ENCODE measurements around the gene SLC39A11.
"Not testable (repeated sequence)": the region's sequence is repeated elsewhere in the genome, so short reads cannot be mapped to it uniquely, and the experiment has no call there.

SLC39A11 gene

DNA sequence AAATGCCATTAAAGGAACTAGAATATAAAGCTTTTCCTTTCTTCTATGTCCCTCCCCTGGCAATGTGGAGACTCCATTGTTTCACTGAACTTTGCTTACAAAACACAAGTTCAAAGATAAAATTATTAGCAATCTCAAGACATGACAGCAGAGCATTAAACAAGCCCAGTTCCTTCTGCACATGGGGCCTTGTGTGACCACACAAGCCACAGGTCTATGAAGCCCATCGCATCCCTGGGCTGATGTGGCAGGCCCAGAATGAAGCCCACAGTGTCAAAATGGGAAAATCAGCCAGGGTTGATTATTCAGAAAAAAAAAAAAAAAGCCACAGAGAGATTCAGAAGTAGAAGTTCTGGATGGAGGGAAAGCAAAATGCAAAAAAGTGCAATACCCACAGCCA lies 12.9 kb upstream of the SLC39A11 start:
- no peak for DNase-seq

- DNase-seq = no peak
Measured at GRCh38 chr17:73104450-73104849, 12.0 kb upstream of the SLC39A11 start.

DNA sequence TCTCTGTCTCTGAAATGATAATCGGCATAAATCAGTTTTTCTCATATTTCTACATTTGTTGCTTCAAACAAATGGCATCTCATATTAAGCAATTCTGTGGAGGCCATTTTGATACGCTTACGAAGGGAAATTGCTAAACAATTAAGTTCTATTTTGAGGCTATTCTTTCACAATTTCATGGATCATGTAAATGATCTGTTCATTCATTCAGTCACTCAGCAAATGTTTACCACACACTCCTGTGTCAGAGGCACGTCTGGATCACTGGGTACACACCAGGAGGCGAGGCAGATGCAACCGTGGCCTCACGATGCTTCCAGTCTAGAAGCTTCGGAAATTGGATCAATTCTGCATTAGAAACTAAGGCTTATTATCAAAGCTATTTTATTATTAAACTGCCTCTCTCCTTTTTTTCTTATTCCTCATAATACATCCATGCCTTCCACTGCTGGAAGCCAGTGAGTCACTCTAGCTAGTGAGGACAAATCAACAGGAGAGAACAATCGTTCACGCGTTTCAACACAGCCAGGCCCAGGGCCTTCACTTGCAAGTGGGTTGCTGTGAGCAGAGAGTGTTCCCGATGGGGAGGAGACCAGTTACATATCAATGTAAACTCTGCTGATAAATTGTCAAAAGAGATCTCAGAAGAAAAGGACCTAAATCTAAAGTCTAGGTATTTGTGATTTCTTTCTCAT lies 11.3 kb upstream of the SLC39A11 start:
- no peak for DNase-seq

DNA sequence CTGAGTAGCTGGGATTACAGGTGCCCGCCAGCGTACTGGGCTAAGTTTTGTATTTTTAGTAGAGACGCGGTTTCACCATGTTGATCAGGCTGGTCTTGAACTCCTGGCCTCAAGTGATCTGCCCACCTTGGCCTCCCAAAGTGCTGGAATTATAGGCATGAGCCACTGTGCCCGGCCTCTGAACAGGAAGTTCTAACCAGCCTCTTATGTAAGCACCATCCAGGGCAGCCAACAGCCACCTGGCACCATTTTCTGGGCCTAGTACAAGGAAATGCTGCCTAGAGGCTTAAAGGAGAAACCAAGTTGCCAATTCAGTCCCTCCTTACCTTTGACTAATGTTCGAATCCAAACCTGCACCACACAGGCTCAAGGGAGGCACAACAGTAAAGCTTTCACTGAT lies 8.5 kb upstream of the SLC39A11 start:
- no peak for DNase-seq

- no peak for DNase-seq
Measured at GRCh38 chr17:73100363-73100762, 7.9 kb upstream of the SLC39A11 start.

DNA sequence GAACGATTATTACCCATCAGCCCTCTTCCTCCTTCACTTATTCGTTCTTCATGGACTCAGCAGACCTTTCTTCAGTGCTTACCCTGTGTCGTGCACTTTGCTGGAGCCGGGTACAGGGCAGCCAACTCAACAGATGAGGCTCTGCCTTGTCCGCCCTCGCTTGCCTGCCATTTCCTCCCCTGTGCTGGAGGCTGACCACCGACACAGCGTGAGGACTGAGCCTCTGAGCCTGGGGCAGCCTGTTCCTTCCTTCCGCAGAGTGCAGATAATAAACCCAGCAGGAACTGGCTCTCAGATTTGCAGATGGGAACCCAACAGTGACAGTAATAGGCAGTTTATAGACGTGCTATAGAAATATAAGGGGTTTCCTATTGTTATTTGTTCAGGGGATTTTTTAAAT lies 7.0 kb upstream of the SLC39A11 start:
- peak; percentile 76 for DNase-seq

DNA sequence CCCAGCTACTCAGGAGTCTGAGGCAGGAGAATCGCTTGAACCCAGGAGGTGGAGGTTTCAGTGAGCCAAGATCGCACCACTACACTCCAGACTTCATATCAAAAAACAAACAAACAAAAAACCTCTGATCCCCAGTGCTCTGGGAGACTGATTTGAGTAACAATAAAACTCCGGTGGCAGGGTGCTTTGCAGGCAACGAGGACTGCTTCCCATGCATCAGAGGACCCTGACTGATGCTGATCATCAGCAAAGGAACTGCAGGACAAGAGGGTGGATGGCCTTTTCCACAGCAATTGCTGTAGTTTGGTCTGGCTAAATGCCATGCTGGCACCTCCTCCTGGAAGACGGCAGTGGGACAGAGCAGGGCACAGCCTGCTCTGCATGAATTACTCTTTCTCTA lies 6.4 kb upstream of the SLC39A11 start:
- DNase-seq = no peak

DNA sequence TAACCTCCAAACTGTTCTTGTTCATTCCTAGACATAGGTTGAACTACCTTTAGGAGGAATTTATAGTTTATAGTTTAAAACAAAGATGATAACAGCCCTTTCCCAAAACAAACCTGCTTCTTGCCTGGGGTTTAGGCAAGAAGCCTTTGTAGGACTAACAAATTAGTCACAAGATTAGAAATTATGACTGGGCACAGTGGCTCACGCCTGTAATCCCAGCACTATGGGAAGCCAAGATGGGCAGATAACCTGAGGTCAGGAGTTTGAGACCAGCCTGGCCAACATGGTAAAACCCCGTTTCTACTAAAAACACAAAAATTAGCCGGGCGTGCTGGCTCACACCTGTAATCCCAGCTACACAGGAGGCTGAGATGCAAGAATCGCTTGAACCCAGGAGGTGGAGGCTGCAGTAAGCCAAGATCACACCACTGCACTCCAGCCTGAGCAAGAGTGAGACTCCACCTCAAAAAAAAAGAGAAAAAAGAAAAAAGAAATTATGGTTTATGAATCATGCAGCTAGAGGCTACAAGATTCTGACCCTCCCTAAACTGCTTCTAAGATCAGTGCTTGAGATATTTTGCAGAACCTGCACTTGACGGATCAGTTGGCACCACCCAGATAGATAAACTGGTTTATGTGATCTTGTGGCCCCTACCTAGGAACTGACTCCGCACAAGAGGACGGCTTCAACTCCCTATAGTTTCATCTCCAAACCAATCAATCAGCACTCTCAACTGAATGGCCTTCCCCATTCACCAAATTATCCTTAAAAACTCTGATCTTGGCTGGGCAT lies 5.7 kb upstream of the SLC39A11 start:
- DNase-seq = not testable (repeated sequence)

DNA sequence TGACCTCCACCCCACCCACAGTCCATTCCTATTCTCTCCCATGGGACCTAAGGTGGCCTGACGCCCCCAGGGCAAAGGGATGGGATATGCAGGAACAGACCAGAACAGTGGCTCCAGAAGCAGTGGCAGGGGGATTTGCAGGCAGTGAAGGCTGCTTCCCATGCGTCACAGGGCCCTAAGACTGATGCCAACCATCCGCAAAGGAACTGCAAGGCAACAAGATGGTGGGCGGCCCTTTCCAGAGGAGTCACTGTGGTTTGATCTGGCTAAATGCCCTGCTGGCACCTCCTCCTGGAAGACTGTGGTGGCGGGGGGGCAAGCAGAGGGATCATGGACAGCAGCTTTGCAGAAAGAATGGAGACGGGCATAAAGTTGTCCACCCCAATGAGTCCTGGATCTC lies 4.4 kb upstream of the SLC39A11 start:
- no peak for DNase-seq

GRCh38 chr17:73096211-73096610 lies 3.7 kb upstream of the SLC39A11 start:
- no peak for DNase-seq

- no peak for DNase-seq
Measured at GRCh38 chr17:73093286-73093685, 798 bp upstream of the SLC39A11 start.

DNA sequence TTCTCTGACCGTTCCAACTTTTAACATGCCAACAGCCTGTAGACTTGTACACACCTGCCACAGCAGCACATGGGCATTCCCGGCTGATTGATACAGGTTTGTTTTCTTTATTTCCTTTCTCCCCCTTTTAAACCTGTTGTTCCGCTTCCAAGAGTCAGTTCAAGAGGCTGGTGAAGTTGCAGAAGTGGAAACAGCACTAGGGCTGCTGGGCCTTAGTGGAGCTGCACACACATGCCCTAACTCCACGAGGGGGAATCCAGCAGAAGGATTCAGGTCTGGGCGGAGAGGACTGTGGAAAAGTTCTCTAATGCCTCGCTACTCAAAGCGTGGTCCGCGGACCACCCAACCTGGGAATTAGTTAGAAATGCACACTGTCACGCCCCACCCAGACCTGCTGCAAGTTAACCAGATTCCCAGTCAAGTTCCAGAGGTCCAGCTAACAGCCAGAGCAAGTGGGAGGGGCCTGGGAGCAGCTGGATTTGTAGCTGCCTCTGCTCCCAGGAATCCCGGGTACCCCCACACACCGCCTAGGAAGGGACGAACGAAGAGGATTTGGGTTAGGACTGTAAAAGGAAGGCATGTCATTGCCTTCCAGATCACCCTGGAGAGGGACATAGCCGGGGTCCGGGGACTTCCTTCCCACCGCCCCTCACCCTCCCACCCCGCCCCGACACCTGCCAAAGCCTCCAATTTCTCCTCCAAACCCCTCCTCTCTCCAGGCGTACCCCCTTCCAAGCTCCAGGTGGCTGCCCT lies 542 bp downstream of the SLC39A11 start:
- no peak for DNase-seq

DNA sequence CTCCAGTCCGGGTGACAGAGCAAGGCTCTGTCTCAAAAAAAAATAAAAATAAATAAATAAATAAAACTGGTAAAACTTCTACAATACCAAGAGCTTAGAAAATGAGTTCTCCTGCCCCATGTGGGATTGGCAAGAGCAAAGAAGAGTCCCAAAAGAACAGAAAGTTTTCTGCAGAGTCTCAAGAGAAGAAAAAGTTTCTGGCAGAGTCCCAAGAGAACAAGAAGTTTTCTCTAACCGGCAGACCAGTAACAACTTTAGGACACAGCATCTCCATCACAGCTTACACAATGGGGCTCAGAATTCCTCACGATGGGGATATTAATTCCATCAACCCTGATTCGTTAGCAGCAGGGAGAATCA lies 1.1 kb downstream of the SLC39A11 start:
- DNase-seq = no peak

DNA sequence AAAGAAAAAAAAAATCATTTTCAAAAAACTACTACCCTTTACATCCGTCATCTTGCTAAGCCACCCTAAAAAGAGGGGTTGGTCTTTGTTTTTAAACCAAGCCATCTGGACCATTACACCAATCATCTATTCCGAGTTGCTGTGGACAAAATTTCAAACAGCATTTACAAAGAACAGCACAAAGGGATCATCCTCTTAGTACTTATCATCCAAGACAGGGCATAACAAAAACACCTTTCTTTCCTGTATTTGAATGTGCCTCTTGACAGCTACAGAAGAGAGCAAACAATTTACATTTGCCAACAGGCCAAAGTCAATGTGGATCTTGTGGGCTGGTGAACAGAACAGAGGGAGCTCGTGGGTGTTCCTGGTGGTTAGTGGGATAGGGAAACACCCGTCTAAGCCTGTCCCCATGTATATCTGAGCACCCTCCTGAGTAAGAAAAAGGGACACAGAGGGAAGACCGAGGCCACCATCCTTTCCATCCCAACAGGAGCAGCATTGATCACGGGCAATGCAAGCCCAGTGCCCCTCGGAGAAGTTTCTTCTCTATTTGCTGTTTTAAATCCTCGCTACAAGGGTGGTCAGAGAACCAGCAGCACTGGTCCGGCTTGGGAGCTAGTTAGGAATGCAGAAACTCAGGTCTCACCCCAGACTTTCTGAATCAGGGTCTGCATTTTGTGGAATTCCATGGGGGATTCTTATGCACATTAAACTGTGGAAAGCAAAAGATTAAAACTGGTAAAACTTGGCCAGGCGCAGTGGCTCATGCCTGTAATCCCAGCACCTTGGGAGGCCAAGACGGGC lies 1.9 kb downstream of the SLC39A11 start:
- DNase-seq = no peak

- no peak for DNase-seq
Measured at GRCh38 chr17:73089322-73090317, 2.9 kb downstream of the SLC39A11 start.

- DNase-seq = no peak
Measured at GRCh38 chr17:73088561-73088960, 3.9 kb downstream of the SLC39A11 start.

- DNase-seq = no peak
Measured at GRCh38 chr17:73083432-73083831, 9.1 kb downstream of the SLC39A11 start.

DNA sequence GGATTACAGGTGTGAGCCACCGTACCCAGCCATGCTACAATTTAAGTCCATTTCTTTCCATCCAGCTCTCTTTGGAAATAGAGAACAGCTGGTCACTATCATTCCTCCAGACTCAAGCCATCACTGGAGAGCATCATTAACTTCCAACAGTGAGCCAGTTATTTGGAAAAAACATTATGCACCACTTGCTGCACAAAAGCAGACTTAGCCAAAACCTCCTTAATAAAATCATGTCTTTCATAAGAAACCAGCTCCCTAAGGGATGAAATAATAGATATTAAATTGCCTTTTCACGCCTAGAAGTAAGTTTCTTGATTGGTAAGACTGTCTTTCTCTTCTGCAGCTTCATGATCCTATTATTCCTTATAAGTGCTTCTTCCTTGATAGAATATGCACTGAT lies 17.9 kb downstream of the SLC39A11 start:
- no peak for DNase-seq

GRCh38 chr17:73072219-73072962 lies 20.1 kb downstream of the SLC39A11 start:
- no peak for DNase-seq

DNA sequence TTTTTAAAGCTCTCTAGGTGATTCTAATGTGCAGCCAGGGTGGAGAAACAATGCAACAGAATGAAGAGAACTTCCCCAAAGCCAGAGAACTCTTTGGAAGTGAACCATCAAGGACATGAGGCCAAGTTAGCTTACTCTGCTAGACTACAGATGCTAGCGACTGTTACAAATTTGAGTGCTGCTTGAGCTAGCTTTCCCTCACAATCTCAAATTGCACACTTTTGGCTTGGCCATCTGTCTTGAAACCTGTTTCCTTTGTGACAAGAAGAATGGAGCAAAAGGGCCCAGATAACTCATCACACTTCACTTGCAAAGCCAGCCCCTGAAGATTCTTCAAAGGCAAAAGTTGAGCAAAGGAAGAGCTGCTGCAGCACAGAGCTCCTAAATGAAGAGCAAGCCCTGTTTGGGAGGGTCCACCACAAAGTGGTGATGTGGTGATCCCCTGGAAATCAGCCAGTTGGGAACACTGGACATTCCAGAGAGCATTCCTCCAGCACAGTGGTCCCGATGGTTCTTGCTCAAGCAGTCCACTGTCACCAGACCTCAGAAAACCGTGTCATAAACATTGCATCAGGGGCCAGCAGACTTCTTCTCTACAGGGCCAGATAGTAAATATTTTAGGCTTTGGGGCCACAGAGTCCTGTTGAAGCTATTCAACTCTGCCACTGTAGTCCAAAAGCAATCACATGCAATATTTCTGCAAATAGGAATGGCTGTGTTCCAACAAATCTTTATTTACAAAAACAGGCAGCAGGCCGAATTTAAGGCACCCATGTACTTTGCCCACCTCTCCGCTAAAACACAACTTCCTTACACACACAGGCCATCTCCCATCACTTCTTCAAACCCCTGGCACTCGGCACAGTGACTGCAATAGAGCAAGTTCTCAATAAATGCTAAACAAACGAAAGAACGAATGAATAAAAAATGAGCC lies 21.2 kb downstream of the SLC39A11 start:
- DNase-seq = no peak

Data from NCI-H2227 treated with DMSO at 0.1 percent for 48 hours (cell line).